ENCODE measurements around the gene SUPV3L1. TPM values are rescaled to one million over a fixed set of nuclear protein-coding genes. Genes with fewer than 3 reads are reported as not detected.
"Not testable (repeated sequence)": the region's sequence is repeated elsewhere in the genome, so short reads cannot be mapped to it uniquely, and the experiment has no call there.

SUPV3L1 gene
- total RNA-seq, 1 donor from 2014 or later = 46.6 TPM

- FAIRE-seq (no peak), DNase-seq (ENCODE audit: low read depth) (no peak)
- Histone ChIP-seq H3K27me3 (ENCODE audit: control insufficient read depth, insufficient read depth, low read length) (no peaks in the 10 kb centered on the region), H3K4me3 (ENCODE audit: low read depth, low read length) (no peak overlapping the region), H3K36me3 (ENCODE audit: control insufficient read depth, insufficient read depth, low read length) (peaks cover 4% of the 10 kb centered on the region)
- no peak for TF ChIP-seq CTCF (IDR thresholded peaks at IDR 0.05; ENCODE audit: insufficient read depth, low read length, severe bottlenecking)
Measured at GRCh38 chr10:69168493-69168892, 11.5 kb upstream of the SUPV3L1 start.

GRCh38 chr10:69172241-69172982 is 7.6 kb upstream of the SUPV3L1 start:
- TF ChIP-seq CTCF (IDR thresholded peaks at IDR 0.05; ENCODE audit: insufficient read depth, low read length, severe bottlenecking) = no peak
- Histone ChIP-seq H3K36me3 (ENCODE audit: control insufficient read depth, insufficient read depth, low read length) (peaks cover 4% of the 10 kb centered on the region), H3K4me3 (ENCODE audit: low read depth, low read length) (no peak overlapping the region), H3K27me3 (ENCODE audit: control insufficient read depth, insufficient read depth, low read length) (no peaks in the 10 kb centered on the region)
- no peak for FAIRE-seq
- no peak for DNase-seq (ENCODE audit: low read depth)

- not testable (repeated sequence) for H3K36me3 ChIP-seq (ENCODE audit: control insufficient read depth, insufficient read depth, low read length); FAIRE-seq; H3K4me3 ChIP-seq (ENCODE audit: low read depth, low read length); DNase-seq (ENCODE audit: low read depth); H3K27me3 ChIP-seq (ENCODE audit: control insufficient read depth, insufficient read depth, low read length)
Measured at GRCh38 chr10:69175326-69175725, 4.7 kb upstream of the SUPV3L1 start.

- H3K4me3 ChIP-seq (ENCODE audit: low read depth, low read length) = no peak overlapping the region
- DNase-seq (ENCODE audit: low read depth) (no peak), FAIRE-seq (no peak)
- no peaks in the 10 kb centered on the region for H3K36me3 ChIP-seq (ENCODE audit: control insufficient read depth, insufficient read depth, low read length)
- no peak for TF ChIP-seq CTCF (IDR thresholded peaks at IDR 0.05; ENCODE audit: insufficient read depth, low read length, severe bottlenecking)
- no peaks in the 10 kb centered on the region for H3K27me3 ChIP-seq (ENCODE audit: control insufficient read depth, insufficient read depth, low read length)
Measured at GRCh38 chr10:69176823-69177222, 3.2 kb upstream of the SUPV3L1 start.

GRCh38 chr10:69179089-69179742 is 818 bp upstream of the SUPV3L1 start:
- DNase-seq (ENCODE audit: low read depth) = no peak
- Histone ChIP-seq H3K4me3 (ENCODE audit: low read depth, low read length) (peak overlapping the region; percentile 81), H3K36me3 (ENCODE audit: control insufficient read depth, insufficient read depth, low read length) (peaks cover 2% of the 10 kb centered on the region), H3K27me3 (ENCODE audit: control insufficient read depth, insufficient read depth, low read length) (no peaks in the 10 kb centered on the region)
- FAIRE-seq = no peak
- TF ChIP-seq CTCF (IDR thresholded peaks at IDR 0.05; ENCODE audit: insufficient read depth, low read length, severe bottlenecking) = no peak

GRCh38 chr10:69180525-69181204 is 631 bp downstream of the SUPV3L1 start:
- H3K36me3 ChIP-seq (ENCODE audit: control insufficient read depth, insufficient read depth, low read length) = peaks cover 2% of the 10 kb centered on the region
- TF ChIP-seq CTCF (IDR thresholded peaks at IDR 0.05; ENCODE audit: insufficient read depth, low read length, severe bottlenecking) = no peak
- no peaks in the 10 kb centered on the region for H3K27me3 ChIP-seq (ENCODE audit: control insufficient read depth, insufficient read depth, low read length)
- DNase-seq (ENCODE audit: low read depth) = peak; percentile 13
- peak overlapping the region; percentile 81 for H3K4me3 ChIP-seq (ENCODE audit: low read depth, low read length)
- FAIRE-seq = no peak

Measured in bronchial epithelial cell (primary cell).